ENCODE data around the gene RNF26. TPM values are rescaled to one million over a fixed set of nuclear protein-coding genes. Genes with fewer than 3 reads are reported as not detected.

Gene RNF26
- total RNA-seq, 1 experiment from 2014 or later = 8.8 TPM

- Histone ChIP-seq H3K9ac (ENCODE audit: low read length) (no peak overlapping the region), H3K36me3 (ENCODE audit: insufficient read depth, low read length) (no peaks in the 10 kb centered on the region), H3K79me2 (ENCODE audit: low read length) (no peaks in the 10 kb centered on the region), H3K4me3 (ENCODE audit: low read length) (no peak overlapping the region), H3K9me2 (replicated peaks; ENCODE audit: insufficient read depth, low read length) (no peaks in the 10 kb centered on the region), H4K20me1 (ENCODE audit: insufficient read depth, low read depth, low read length) (no peaks in the 10 kb centered on the region), H3K4me2 (ENCODE audit: low read depth, low read length, poor library complexity, severe bottlenecking) (no peak overlapping the region), H3K4me1 (ENCODE audit: low read length) (peaks cover 65% of the 10 kb centered on the region), H2AFZ (ENCODE audit: low read length) (no peak overlapping the region), H3K27ac (ENCODE audit: low read length) (no peak overlapping the region), H3K9me3 (ENCODE audit: low read length) (no peaks in the 10 kb centered on the region), H3K27me3 (ENCODE audit: low read length) (no peaks in the 10 kb centered on the region)
- peak; percentile 65 for DNase-seq
Measured at GRCh38 chr11:119318240-119319135, 15.8 kb upstream of the RNF26 start.

- Histone ChIP-seq H3K9me2 (replicated peaks; ENCODE audit: insufficient read depth, low read length) (no peaks in the 10 kb centered on the region), H3K27me3 (ENCODE audit: low read length) (no peaks in the 10 kb centered on the region), H3K9ac (ENCODE audit: low read length) (no peak overlapping the region), H3K4me3 (ENCODE audit: low read length) (no peak overlapping the region), H3K79me2 (ENCODE audit: low read length) (no peaks in the 10 kb centered on the region), H4K20me1 (ENCODE audit: insufficient read depth, low read depth, low read length) (no peaks in the 10 kb centered on the region), H3K4me1 (ENCODE audit: low read length) (peaks cover 71% of the 10 kb centered on the region), H2AFZ (ENCODE audit: low read length) (no peak overlapping the region), H3K36me3 (ENCODE audit: insufficient read depth, low read length) (no peaks in the 10 kb centered on the region), H3K9me3 (ENCODE audit: low read length) (no peaks in the 10 kb centered on the region), H3K4me2 (ENCODE audit: low read depth, low read length, poor library complexity, severe bottlenecking) (no peak overlapping the region), H3K27ac (ENCODE audit: low read length) (no peak overlapping the region)
- no peak for DNase-seq
Measured at GRCh38 chr11:119319136-119319699, 15.1 kb upstream of the RNF26 start.

- no peak overlapping the region for H3K4me3 ChIP-seq (ENCODE audit: low read length)
- no peaks in the 10 kb centered on the region for H4K20me1 ChIP-seq (ENCODE audit: insufficient read depth, low read depth, low read length)
- no peaks in the 10 kb centered on the region for H3K36me3 ChIP-seq (ENCODE audit: insufficient read depth, low read length)
- H3K27ac ChIP-seq (ENCODE audit: low read length) = no peak overlapping the region
- H3K9ac ChIP-seq (ENCODE audit: low read length) = no peak overlapping the region
- H3K27me3 ChIP-seq (ENCODE audit: low read length) = no peaks in the 10 kb centered on the region
- H3K79me2 ChIP-seq (ENCODE audit: low read length) = no peaks in the 10 kb centered on the region
- H3K4me1 ChIP-seq (ENCODE audit: low read length) = peaks cover 74% of the 10 kb centered on the region
- no peak for DNase-seq
- H3K9me2 ChIP-seq (replicated peaks; ENCODE audit: insufficient read depth, low read length) = no peaks in the 10 kb centered on the region
- H2AFZ ChIP-seq (ENCODE audit: low read length) = no peak overlapping the region
- no peak overlapping the region for H3K4me2 ChIP-seq (ENCODE audit: low read depth, low read length, poor library complexity, severe bottlenecking)
- no peaks in the 10 kb centered on the region for H3K9me3 ChIP-seq (ENCODE audit: low read length)
Measured at GRCh38 chr11:119319700-119320239, 14.6 kb upstream of the RNF26 start.

- Histone ChIP-seq H3K79me2 (ENCODE audit: low read length) (no peaks in the 10 kb centered on the region), H2AFZ (ENCODE audit: low read length) (no peak overlapping the region), H3K9ac (ENCODE audit: low read length) (peak overlapping the region; percentile 78), H3K9me3 (ENCODE audit: low read length) (no peaks in the 10 kb centered on the region), H4K20me1 (ENCODE audit: insufficient read depth, low read depth, low read length) (no peaks in the 10 kb centered on the region), H3K4me1 (ENCODE audit: low read length) (peaks cover 69% of the 10 kb centered on the region), H3K4me2 (ENCODE audit: low read depth, low read length, poor library complexity, severe bottlenecking) (peak overlapping the region; percentile 85), H3K4me3 (ENCODE audit: low read length) (peak overlapping the region; percentile 69; the same call in 1 of the 2 replicates), H3K9me2 (replicated peaks; ENCODE audit: insufficient read depth, low read length) (no peaks in the 10 kb centered on the region), H3K27me3 (ENCODE audit: low read length) (no peaks in the 10 kb centered on the region), H3K27ac (ENCODE audit: low read length) (no peak overlapping the region), H3K36me3 (ENCODE audit: insufficient read depth, low read length) (no peaks in the 10 kb centered on the region)
- DNase-seq = no peak
Measured at GRCh38 chr11:119320240-119320775, 14.0 kb upstream of the RNF26 start.

GRCh38 chr11:119320776-119321524, 13.4 kb upstream of the RNF26 start:
- H3K9ac ChIP-seq (ENCODE audit: low read length) = peak overlapping the region; percentile 78
- H3K27me3 ChIP-seq (ENCODE audit: low read length) = no peaks in the 10 kb centered on the region
- no peaks in the 10 kb centered on the region for H4K20me1 ChIP-seq (ENCODE audit: insufficient read depth, low read depth, low read length)
- no peaks in the 10 kb centered on the region for H3K9me3 ChIP-seq (ENCODE audit: low read length)
- no peaks in the 10 kb centered on the region for H3K9me2 ChIP-seq (replicated peaks; ENCODE audit: insufficient read depth, low read length)
- H3K4me2 ChIP-seq (ENCODE audit: low read depth, low read length, poor library complexity, severe bottlenecking) = peak overlapping the region; percentile 85
- peak overlapping the region; percentile 89 for H2AFZ ChIP-seq (ENCODE audit: low read length)
- peak; percentile 79 for DNase-seq
- peak overlapping the region; percentile 57 for H3K27ac ChIP-seq (ENCODE audit: low read length)
- no peaks in the 10 kb centered on the region for H3K79me2 ChIP-seq (ENCODE audit: low read length)
- H3K4me1 ChIP-seq (ENCODE audit: low read length) = peaks cover 63% of the 10 kb centered on the region
- peak overlapping the region; percentile 69 for H3K4me3 ChIP-seq (ENCODE audit: low read length)
- H3K36me3 ChIP-seq (ENCODE audit: insufficient read depth, low read length) = no peaks in the 10 kb centered on the region

GRCh38 chr11:119322360-119322739, 12.0 kb upstream of the RNF26 start:
- H3K9me3 ChIP-seq (ENCODE audit: low read length) = no peaks in the 10 kb centered on the region
- H3K79me2 ChIP-seq (ENCODE audit: low read length) = no peaks in the 10 kb centered on the region
- H3K9ac ChIP-seq (ENCODE audit: low read length) = peak overlapping the region; percentile 78; the same call in 1 of the 2 replicates
- H3K4me2 ChIP-seq (ENCODE audit: low read depth, low read length, poor library complexity, severe bottlenecking) = peak overlapping the region; percentile 85
- H3K9me2 ChIP-seq (replicated peaks; ENCODE audit: insufficient read depth, low read length) = no peaks in the 10 kb centered on the region
- H4K20me1 ChIP-seq (ENCODE audit: insufficient read depth, low read depth, low read length) = no peaks in the 10 kb centered on the region
- no peak for DNase-seq
- H3K27me3 ChIP-seq (ENCODE audit: low read length) = no peaks in the 10 kb centered on the region
- no peak overlapping the region for H3K27ac ChIP-seq (ENCODE audit: low read length)
- no peaks in the 10 kb centered on the region for H3K36me3 ChIP-seq (ENCODE audit: insufficient read depth, low read length)
- H3K4me3 ChIP-seq (ENCODE audit: low read length) = peak overlapping the region; percentile 69; the same call in 1 of the 2 replicates
- H3K4me1 ChIP-seq (ENCODE audit: low read length) = peaks cover 51% of the 10 kb centered on the region
- no peak overlapping the region for H2AFZ ChIP-seq (ENCODE audit: low read length)

GRCh38 chr11:119322921-119323531, 11.3 kb upstream of the RNF26 start:
- Histone ChIP-seq H3K27me3 (ENCODE audit: low read length) (no peaks in the 10 kb centered on the region), H3K9ac (ENCODE audit: low read length) (no peak overlapping the region), H3K4me1 (ENCODE audit: low read length) (peaks cover 49% of the 10 kb centered on the region), H3K9me3 (ENCODE audit: low read length) (no peaks in the 10 kb centered on the region), H3K79me2 (ENCODE audit: low read length) (no peaks in the 10 kb centered on the region), H3K27ac (ENCODE audit: low read length) (no peak overlapping the region), H3K36me3 (ENCODE audit: insufficient read depth, low read length) (no peaks in the 10 kb centered on the region), H2AFZ (ENCODE audit: low read length) (no peak overlapping the region), H3K4me2 (ENCODE audit: low read depth, low read length, poor library complexity, severe bottlenecking) (no peak overlapping the region), H3K9me2 (replicated peaks; ENCODE audit: insufficient read depth, low read length) (no peaks in the 10 kb centered on the region), H3K4me3 (ENCODE audit: low read length) (no peak overlapping the region), H4K20me1 (ENCODE audit: insufficient read depth, low read depth, low read length) (no peaks in the 10 kb centered on the region)
- DNase-seq = no peak
